ENCODE data around the gene MNAT1. TPM values are rescaled to one million over a fixed set of nuclear protein-coding genes. Genes with fewer than 3 reads are reported as not detected.

MNAT1 gene
- total and polyA plus RNA-seq, 2 experiments from 2014 or later = 51.6 to 85.0 TPM

DNA sequence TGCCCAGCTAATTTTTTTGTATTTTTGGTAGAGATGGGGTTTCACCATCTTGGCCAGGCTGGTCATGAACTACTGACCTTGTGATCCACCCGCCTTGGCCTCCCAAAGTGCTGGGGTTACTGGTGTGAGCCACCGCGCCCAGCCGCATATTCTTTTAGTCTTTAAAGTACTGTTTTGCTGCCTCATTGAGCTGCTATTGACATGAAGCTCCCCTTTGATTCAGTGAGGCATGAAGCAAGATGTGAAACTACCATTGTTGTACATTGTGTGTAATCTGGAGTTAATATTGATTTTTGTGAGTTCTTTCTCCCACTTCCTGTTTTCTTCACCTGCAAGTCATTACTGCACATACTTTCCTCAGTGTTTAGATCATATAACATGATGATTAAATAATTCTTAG, 80.8 kb downstream of the MNAT1 start (continued):
- TF ChIP-seq CREB1 (CRISPR knock-in tag; IDR thresholded peaks at IDR 0.05; ENCODE audit: low read depth) (no peak), EZH2 (IDR thresholded peaks at IDR 0.05; ENCODE audit: low read depth, unreplicated experiment) (no peak), ETS1 (IDR thresholded peaks at IDR 0.05) (no peak), CTCF (conservative IDR thresholded peaks at IDR 0.05; ENCODE audit: low read depth in 2 of 2) (no peak), ZNF331 (CRISPR knock-in tag; IDR thresholded peaks at IDR 0.05; ENCODE audit: low read depth) (no peak)

GRCh38 chr14:60817113-60817512, 82.6 kb downstream of the MNAT1 start:
- DNase-seq (ENCODE audit: low spot score) (no peak), ATAC-seq (no peak)
- peaks cover 3% of the 10 kb centered on the region for H3K27me3 Mint-ChIP-seq (ENCODE audit: insufficient read depth, low read depth, poor library complexity)
- Histone ChIP-seq H2AFZ (no peak overlapping the region), H3K4me3 (no peak overlapping the region), H3K4me1 (ENCODE audit: insufficient read depth) (no peaks in the 10 kb centered on the region), H3K4me2 (no peak overlapping the region), H3F3A (replicated peaks; ENCODE audit: low read depth) (no peaks in the 10 kb centered on the region), H3K27me3 (ENCODE audit: insufficient read depth) (no peaks in the 10 kb centered on the region), H3K36me3 (ENCODE audit: insufficient read depth) (no peaks in the 10 kb centered on the region), H3K27ac (ENCODE audit: low read depth) (no peak overlapping the region), H3K9me2 (ENCODE audit: insufficient read depth) (no peaks in the 10 kb centered on the region), H3K79me2 (replicated peaks; ENCODE audit: insufficient read depth) (no peaks in the 10 kb centered on the region), H4K20me1 (replicated peaks; ENCODE audit: insufficient read depth) (no peaks in the 10 kb centered on the region)
- H3K4me3 Mint-ChIP-seq = no peak overlapping the region
- peaks cover 14% of the 10 kb centered on the region for H3K36me3 Mint-ChIP-seq (ENCODE audit: low read depth)
- H3K9me3 Mint-ChIP-seq = no peaks in the 10 kb centered on the region
- H3K4me1 Mint-ChIP-seq = no peaks in the 10 kb centered on the region
- no peak overlapping the region for H3K27ac Mint-ChIP-seq
- TF ChIP-seq REST (IDR thresholded peaks at IDR 0.05; ENCODE audit: unreplicated experiment) (no peak), POLR2AphosphoS5 (IDR thresholded peaks at IDR 0.05; ENCODE audit: low read depth) (no peak), ETS1 (IDR thresholded peaks at IDR 0.05) (no peak), ZNF114 (CRISPR knock-in tag; IDR thresholded peaks at IDR 0.05) (no peak), ZNF331 (CRISPR knock-in tag; IDR thresholded peaks at IDR 0.05; ENCODE audit: low read depth) (no peak), ZNF462 (CRISPR knock-in tag; IDR thresholded peaks at IDR 0.05) (no peak), JUNB (IDR thresholded peaks at IDR 0.05; ENCODE audit: unreplicated experiment) (no peak), EZH2phosphoT487 (IDR thresholded peaks at IDR 0.05; ENCODE audit: unreplicated experiment) (no peak), STAT1 (IDR thresholded peaks at IDR 0.05; ENCODE audit: unreplicated experiment) (no peak)
